ENCODE measurements around the gene APBA1. TPM values are rescaled to one million over a fixed set of nuclear protein-coding genes. Genes with fewer than 3 reads are reported as not detected.

The APBA1 gene
- total RNA-seq, 1 donor from 2014 or later, result 13.0 TPM

- Mint-ChIP-seq H3K4me1 (ENCODE audit: low read depth, unreplicated experiment) (peaks cover 7% of the 10 kb centered on the region), H3K4me3 (ENCODE audit: unreplicated experiment) (no peak overlapping the region), H3K36me3 (ENCODE audit: unreplicated experiment) (no peaks in the 10 kb centered on the region), H3K27me3 (ENCODE audit: unreplicated experiment) (no peaks in the 10 kb centered on the region), H3K27ac (ENCODE audit: unreplicated experiment) (no peak overlapping the region), H3K9me3 (ENCODE audit: unreplicated experiment) (peaks cover 1% of the 10 kb centered on the region)
- no peak for TF ChIP-seq CTCF (IDR thresholded peaks at IDR 0.05; ENCODE audit: partially characterized antibody, unreplicated experiment)
- no peak for DNase-seq
Observed at GRCh38 chr9:69583645-69584234, 88.4 kb downstream of the APBA1 start.

GRCh38 chr9:69582544-69583297, 89.5 kb downstream of the APBA1 start:
- peaks cover 1% of the 10 kb centered on the region for H3K9me3 Mint-ChIP-seq (ENCODE audit: unreplicated experiment)
- no peaks in the 10 kb centered on the region for H3K27me3 Mint-ChIP-seq (ENCODE audit: unreplicated experiment)

GRCh38 chr9:69582018-69582417, 90.2 kb downstream of the APBA1 start:
- Mint-ChIP-seq H3K27ac (ENCODE audit: unreplicated experiment) (no peak overlapping the region), H3K36me3 (ENCODE audit: unreplicated experiment) (no peaks in the 10 kb centered on the region), H3K9me3 (ENCODE audit: unreplicated experiment) (peaks cover 1% of the 10 kb centered on the region), H3K4me3 (ENCODE audit: unreplicated experiment) (no peak overlapping the region), H3K27me3 (ENCODE audit: unreplicated experiment) (no peaks in the 10 kb centered on the region), H3K4me1 (ENCODE audit: low read depth, unreplicated experiment) (peaks cover 7% of the 10 kb centered on the region)
- no peak for DNase-seq
- TF ChIP-seq CTCF (IDR thresholded peaks at IDR 0.05; ENCODE audit: partially characterized antibody, unreplicated experiment), result no peak

More at GRCh38 chr9:69582544-69583297, 89.5 kb downstream of the APBA1 start:
- no peaks in the 10 kb centered on the region for H3K36me3 Mint-ChIP-seq (ENCODE audit: unreplicated experiment)
- no peak overlapping the region for H3K4me3 Mint-ChIP-seq (ENCODE audit: unreplicated experiment)
- H3K27ac Mint-ChIP-seq (ENCODE audit: unreplicated experiment), result no peak overlapping the region
- H3K4me1 Mint-ChIP-seq (ENCODE audit: low read depth, unreplicated experiment), result peaks cover 7% of the 10 kb centered on the region
- no peak for TF ChIP-seq CTCF (IDR thresholded peaks at IDR 0.05; ENCODE audit: partially characterized antibody, unreplicated experiment)
- no peak for DNase-seq

DNA sequence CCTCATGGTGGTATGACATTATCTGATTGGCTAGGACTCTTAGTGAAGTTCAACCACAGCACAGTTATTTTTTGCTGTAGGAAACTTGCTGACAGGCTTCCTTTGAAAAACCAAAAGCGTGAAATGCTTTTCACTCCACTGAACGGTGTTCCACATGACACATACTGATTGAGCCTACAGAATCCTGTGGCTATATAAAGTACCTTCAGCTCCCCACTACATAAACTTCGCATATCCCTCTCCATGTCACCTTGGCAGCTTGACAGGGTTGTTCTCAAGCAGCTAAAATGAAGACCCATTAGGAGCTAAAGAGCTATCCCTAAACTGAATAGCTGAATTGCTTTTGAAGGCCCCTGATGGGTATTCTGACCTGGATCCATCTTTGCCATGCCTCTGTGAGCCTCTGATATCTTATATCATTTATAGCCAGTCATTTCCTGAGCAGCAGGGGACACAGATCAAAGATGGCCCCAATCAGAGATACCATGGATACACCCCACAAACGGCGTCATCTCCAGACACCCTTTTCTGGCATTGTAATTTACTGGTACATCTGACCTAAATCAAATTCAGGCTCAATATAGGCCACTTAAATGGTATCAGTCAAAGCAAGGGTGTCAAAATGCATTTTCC, 91.5 kb downstream of the APBA1 start:
- H3K36me3 Mint-ChIP-seq (ENCODE audit: unreplicated experiment), result no peaks in the 10 kb centered on the region
- H3K27ac Mint-ChIP-seq (ENCODE audit: unreplicated experiment), result no peak overlapping the region
- H3K4me3 Mint-ChIP-seq (ENCODE audit: unreplicated experiment), result no peak overlapping the region
- DNase-seq, result no peak
- no peak for TF ChIP-seq CTCF (IDR thresholded peaks at IDR 0.05; ENCODE audit: partially characterized antibody, unreplicated experiment)
- H3K27me3 Mint-ChIP-seq (ENCODE audit: unreplicated experiment), result no peaks in the 10 kb centered on the region
- peaks cover 7% of the 10 kb centered on the region for H3K4me1 Mint-ChIP-seq (ENCODE audit: low read depth, unreplicated experiment)
- peaks cover 1% of the 10 kb centered on the region for H3K9me3 Mint-ChIP-seq (ENCODE audit: unreplicated experiment)
